ENCODE results near the gene RBM26.
A peak's percentile ranks its signal among the peaks of the same experiment; 100 is the strongest.

Gene RBM26

DNA sequence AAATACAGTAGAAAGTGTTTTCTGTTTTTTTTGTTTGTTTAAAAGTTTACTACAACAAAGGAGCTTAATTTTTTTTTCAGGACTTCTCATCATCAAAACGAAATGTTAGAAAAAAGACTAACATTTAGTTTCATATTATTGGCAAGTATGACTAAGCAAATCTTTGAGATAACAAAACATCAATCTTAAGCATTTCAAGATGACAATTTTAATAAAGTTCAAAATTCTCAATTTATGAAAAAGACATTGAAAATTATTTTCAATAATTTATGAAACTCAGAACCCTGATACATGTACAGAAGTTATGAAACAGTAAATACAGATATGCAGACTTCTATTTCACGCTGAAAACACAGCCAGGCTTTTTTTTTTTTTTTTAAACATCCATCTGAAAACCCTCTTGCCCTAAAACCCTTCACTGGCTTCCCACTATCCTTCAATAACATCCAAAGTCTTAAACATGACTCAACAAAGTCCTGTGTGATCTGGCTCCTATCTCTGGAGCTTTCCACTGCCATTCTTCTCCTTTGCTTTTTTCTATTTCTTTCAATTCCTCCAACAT lies 3.9 kb downstream of the RBM26 start:
- TF ChIP-seq EZH2phosphoT487 (IDR thresholded peaks at IDR 0.05; ENCODE audit: low read length) (no peak), EZH2 (optimal IDR thresholded peaks at IDR 0.05; ENCODE audit: low read depth, low read length) (no peak)
- TF ChIP-seq, protein P1, sequence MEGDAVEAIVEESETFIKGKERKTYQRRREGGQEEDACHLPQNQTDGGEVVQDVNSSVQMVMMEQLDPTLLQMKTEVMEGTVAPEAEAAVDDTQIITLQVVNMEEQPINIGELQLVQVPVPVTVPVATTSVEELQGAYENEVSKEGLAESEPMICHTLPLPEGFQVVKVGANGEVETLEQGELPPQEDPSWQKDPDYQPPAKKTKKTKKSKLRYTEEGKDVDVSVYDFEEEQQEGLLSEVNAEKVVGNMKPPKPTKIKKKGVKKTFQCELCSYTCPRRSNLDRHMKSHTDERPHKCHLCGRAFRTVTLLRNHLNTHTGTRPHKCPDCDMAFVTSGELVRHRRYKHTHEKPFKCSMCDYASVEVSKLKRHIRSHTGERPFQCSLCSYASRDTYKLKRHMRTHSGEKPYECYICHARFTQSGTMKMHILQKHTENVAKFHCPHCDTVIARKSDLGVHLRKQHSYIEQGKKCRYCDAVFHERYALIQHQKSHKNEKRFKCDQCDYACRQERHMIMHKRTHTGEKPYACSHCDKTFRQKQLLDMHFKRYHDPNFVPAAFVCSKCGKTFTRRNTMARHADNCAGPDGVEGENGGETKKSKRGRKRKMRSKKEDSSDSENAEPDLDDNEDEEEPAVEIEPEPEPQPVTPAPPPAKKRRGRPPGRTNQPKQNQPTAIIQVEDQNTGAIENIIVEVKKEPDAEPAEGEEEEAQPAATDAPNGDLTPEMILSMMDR (IDR thresholded peaks at IDR 0.05; ENCODE audit: low read length), result no peak
- no peak for DNase-seq
- H3K4me3 ChIP-seq (ENCODE audit: low read length), result peak overlapping the region; percentile 86; the same call in 1 of the 2 replicates
- H3K9ac ChIP-seq (ENCODE audit: low read length), result peak overlapping the region; percentile 3; the same call in 1 of the 2 replicates
- peaks cover 98% of the 10 kb centered on the region for H3K79me2 ChIP-seq (ENCODE audit: low read length)
- no peak overlapping the region for H2AFZ ChIP-seq (ENCODE audit: low read length)
- no peaks in the 10 kb centered on the region for H3K9me3 ChIP-seq (replicated peaks; ENCODE audit: insufficient read depth, low read length)
- H3K27ac ChIP-seq (ENCODE audit: low read length), result no peak overlapping the region
- peaks cover 34% of the 10 kb centered on the region for H3K4me1 ChIP-seq (ENCODE audit: low read length)
- H3K9me2 ChIP-seq (replicated peaks; ENCODE audit: insufficient read depth, low read length), result no peaks in the 10 kb centered on the region
- 0 out of 2 replicates have a peak, but pooled peaks cover 7% of the 10 kb centered on the region for H3K36me3 ChIP-seq (replicated peaks; ENCODE audit: insufficient read depth, low read length)
- H3K4me2 ChIP-seq (ENCODE audit: low read depth, low read length), result peak overlapping the region; percentile 85
- H4K20me1 ChIP-seq (ENCODE audit: insufficient read depth, low read length), result peaks cover 14% of the 10 kb centered on the region; the same call in 1 of the 2 replicates
- peaks cover 6% of the 10 kb centered on the region; the same call in 1 of the 2 replicates for H3F3A ChIP-seq (ENCODE audit: insufficient read depth, low read length)
- H3K27me3 ChIP-seq (replicated peaks; ENCODE audit: insufficient read depth, low read length), result no peaks in the 10 kb centered on the region

DNA sequence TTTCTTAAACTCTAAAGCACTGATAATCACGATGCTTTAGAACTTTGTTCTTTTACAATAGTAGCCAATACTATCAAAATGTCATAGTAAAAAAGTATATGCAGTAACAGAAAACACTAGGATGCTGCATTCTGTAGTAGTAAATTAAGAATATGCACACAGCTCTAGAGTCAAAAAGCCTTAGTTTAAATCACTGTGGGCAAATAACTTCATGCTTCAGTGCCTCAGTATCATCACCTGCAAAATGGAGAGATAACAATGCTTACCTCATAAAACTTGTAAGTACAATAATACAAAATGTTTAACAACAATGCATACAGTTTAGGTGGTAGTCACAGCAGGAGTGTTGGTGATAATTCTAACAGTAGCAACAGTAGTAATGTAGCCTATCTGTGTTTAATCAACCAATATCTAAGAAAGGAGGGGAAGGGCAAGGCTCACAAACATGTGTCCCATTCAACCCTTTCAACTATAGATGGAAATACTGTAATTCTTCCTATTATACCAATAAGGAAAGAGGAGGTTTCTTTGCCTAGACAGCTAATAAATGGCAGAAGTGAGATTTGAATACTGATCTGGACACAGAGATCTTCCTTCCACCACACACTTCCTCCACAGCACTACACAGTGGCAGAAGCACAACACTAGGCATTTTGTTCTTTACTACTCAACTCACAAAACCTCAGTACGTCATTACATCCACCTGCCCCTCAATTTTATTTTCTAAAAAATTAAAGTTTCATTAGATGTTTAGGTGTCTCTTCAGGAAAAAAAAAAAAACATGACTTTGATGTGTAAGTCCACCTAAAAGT lies 4.6 kb downstream of the RBM26 start:
- Histone ChIP-seq H3K9ac (ENCODE audit: low read length) (no peak overlapping the region), H3F3A (ENCODE audit: insufficient read depth, low read length) (peaks cover 6% of the 10 kb centered on the region; the same call in 1 of the 2 replicates)

DNA sequence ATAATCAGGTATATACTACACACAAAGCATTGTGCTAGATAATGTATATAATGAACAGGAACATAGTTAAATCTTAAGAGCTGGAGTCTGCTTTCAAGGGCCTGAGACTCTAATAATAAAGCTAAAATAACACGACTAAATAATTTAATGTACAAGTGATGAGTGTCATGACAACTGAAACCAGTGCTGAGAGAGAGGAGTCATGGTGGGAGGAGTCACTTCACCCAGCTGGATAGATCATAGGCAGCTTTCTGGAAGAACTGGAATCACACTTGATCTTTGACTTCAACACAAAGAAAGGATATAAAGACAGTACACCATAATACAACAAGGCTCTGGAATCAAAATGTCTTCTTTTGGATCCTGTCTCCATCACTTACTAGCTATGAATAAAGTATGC lies 7.1 kb downstream of the RBM26 start:
- TF ChIP-seq EZH2phosphoT487 (IDR thresholded peaks at IDR 0.05; ENCODE audit: low read length) (no peak), EZH2 (optimal IDR thresholded peaks at IDR 0.05; ENCODE audit: low read depth, low read length) (no peak)
- TF ChIP-seq, protein P1 (IDR thresholded peaks at IDR 0.05; ENCODE audit: low read length), result no peak

More for the DNA sequence above, 4.6 kb downstream of the RBM26 start:
- no peak overlapping the region for H3K4me3 ChIP-seq (ENCODE audit: low read length)
- peaks cover 13% of the 10 kb centered on the region; the same call in 1 of the 2 replicates for H3K36me3 ChIP-seq (replicated peaks; ENCODE audit: insufficient read depth, low read length)
- H3K4me2 ChIP-seq (ENCODE audit: low read depth, low read length), result peak overlapping the region; percentile 85; the same call in 1 of the 2 replicates
- H3K4me1 ChIP-seq (ENCODE audit: low read length), result peaks cover 34% of the 10 kb centered on the region
- no peak for DNase-seq
- no peak overlapping the region for H2AFZ ChIP-seq (ENCODE audit: low read length)
- no peak overlapping the region for H3K27ac ChIP-seq (ENCODE audit: low read length)
- H3K79me2 ChIP-seq (ENCODE audit: low read length), result peaks cover 99% of the 10 kb centered on the region
- peaks cover 16% of the 10 kb centered on the region; the same call in 1 of the 2 replicates for H4K20me1 ChIP-seq (ENCODE audit: insufficient read depth, low read length)
- H3K27me3 ChIP-seq (replicated peaks; ENCODE audit: insufficient read depth, low read length), result no peaks in the 10 kb centered on the region
- TF ChIP-seq, protein P1 (IDR thresholded peaks at IDR 0.05; ENCODE audit: low read length), result no peak; the same call in 1 of the 2 replicates
- TF ChIP-seq EZH2phosphoT487 (IDR thresholded peaks at IDR 0.05; ENCODE audit: low read length) (no peak), EZH2 (optimal IDR thresholded peaks at IDR 0.05; ENCODE audit: low read depth, low read length) (no peak)
- no peaks in the 10 kb centered on the region for H3K9me2 ChIP-seq (replicated peaks; ENCODE audit: insufficient read depth, low read length)
- H3K9me3 ChIP-seq (replicated peaks; ENCODE audit: insufficient read depth, low read length), result no peaks in the 10 kb centered on the region

More for the DNA sequence above, 7.1 kb downstream of the RBM26 start:
- H3K9me2 ChIP-seq (replicated peaks; ENCODE audit: insufficient read depth, low read length), result no peaks in the 10 kb centered on the region
- H3K79me2 ChIP-seq (ENCODE audit: low read length), result peaks cover 100% of the 10 kb centered on the region
- H4K20me1 ChIP-seq (ENCODE audit: insufficient read depth, low read length), result peaks cover 27% of the 10 kb centered on the region
- H3K9me3 ChIP-seq (replicated peaks; ENCODE audit: insufficient read depth, low read length), result no peaks in the 10 kb centered on the region
- peaks cover 26% of the 10 kb centered on the region; the same call in 1 of the 2 replicates for H3K36me3 ChIP-seq (replicated peaks; ENCODE audit: insufficient read depth, low read length)
- H3F3A ChIP-seq (ENCODE audit: insufficient read depth, low read length), result peaks cover 15% of the 10 kb centered on the region
- H3K4me1 ChIP-seq (ENCODE audit: low read length), result peaks cover 34% of the 10 kb centered on the region
- no peak overlapping the region for H3K9ac ChIP-seq (ENCODE audit: low read length)
- H3K27ac ChIP-seq (ENCODE audit: low read length), result no peak overlapping the region
- H3K4me3 ChIP-seq (ENCODE audit: low read length), result no peak overlapping the region
- DNase-seq, result no peak
- H3K4me2 ChIP-seq (ENCODE audit: low read depth, low read length), result no peak overlapping the region
- H3K27me3 ChIP-seq (replicated peaks; ENCODE audit: insufficient read depth, low read length), result no peaks in the 10 kb centered on the region
- no peak overlapping the region for H2AFZ ChIP-seq (ENCODE audit: low read length)
